Upper lobe of right lung (tissue), 1 donor: ENCODE results near the gene FNDC1. TPM values are rescaled to one million over a fixed set of nuclear protein-coding genes. Genes with fewer than 3 reads are reported as not detected.

Source experiments
- ATAC-seq: fragments of 200-7000 bp; cut with Tn5 transposase; one replicate; pipeline ENCODE4 v1.9.1; 2020; ENCODE audit warnings: mild to moderate bottlenecking, moderate library complexity
- DNase-seq: peaks from one replicate; pipeline ENCODE4 v3.0.0-alpha.2; 2020
- H3K27ac ChIP-seq: fragments of 200-600 bp; one replicate; pipeline ENCODE4 v1.8.0; 2022
- H3K27me3 ChIP-seq: fragments of 200-600 bp; one replicate; pipeline ENCODE4 v1.8.0; 2022; ENCODE audit warnings: mild to moderate bottlenecking
- H3K36me3 ChIP-seq: fragments of 200-600 bp; one replicate; pipeline ENCODE4 v1.8.0; 2022
- H3K4me1 ChIP-seq: fragments of 200-600 bp; one replicate; pipeline ENCODE4 v1.8.0; 2022
- H3K4me3 ChIP-seq: fragments of 200-600 bp; one replicate; pipeline ENCODE4 v1.8.0; 2022; ENCODE audit warnings: mild to moderate bottlenecking
- H3K9me3 ChIP-seq: fragments of 200-600 bp; one replicate; pipeline ENCODE4 v1.8.0; 2022
- intact Hi-C: fragments of 100-400 bp; cut with DNase I; formaldehyde crosslinking; loops from one replicate; pipeline ENCODE4 v1.11.0; 2022
- total RNA-seq: library from RNA; stranded (reverse); fragmentation: NEBNext Ultra II Directional; extraction: Animal tissue kit (Norgen Biotek cat#: 25700); gene quantifications from one replicate; pipeline ENCODE4 v1.2.1, GENCODE V29; 2021
- TF ChIP-seq, protein P1 (sequence below): fragments of 200-600 bp; IDR thresholded peaks from one replicate; pipeline ENCODE4 v1.8.0; 2022; ENCODE audit warnings: antibody characterized with exemption
- donor health status: DM: no; HTN: yes; CAD: no; lungs with severe emphysema.

The FNDC1 gene
- total RNA-seq, 1 donor from 2014 or later: 1.1 TPM

DNA sequence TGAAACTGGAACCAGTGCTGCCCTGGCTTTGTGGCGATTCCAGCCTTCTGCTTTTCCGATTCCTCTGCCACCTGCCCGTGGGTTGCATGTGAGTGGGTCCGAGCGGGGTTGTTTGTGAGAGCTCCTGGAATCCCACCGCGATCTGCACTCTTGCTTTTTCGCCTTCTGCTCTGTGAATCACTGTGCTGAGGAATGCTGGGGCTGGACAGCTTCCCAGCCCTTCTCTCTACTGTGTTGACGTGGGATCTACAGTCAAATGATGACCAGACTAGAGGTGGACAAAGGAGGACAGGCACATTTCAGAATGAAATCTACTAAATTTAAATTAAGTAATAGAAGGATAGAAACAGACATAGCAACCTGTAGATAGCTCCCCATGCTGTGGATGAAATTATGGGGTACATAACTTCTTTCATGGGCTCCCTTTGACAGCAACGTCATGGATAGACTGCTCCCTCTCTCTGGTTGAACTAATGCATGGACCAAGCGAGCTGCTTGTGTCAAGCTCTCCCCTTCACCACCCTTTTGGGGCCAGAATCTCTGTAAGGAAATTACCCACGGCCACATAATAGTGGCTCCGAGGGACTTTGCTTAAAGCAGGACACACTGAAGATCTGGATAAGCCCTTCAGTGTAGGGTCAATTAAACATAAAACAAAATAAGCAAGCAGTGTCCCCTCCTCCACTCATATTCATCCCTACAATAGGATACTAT is 2.0 kb downstream of the FNDC1 start:
- no peaks in the 10 kb centered on the region for H3K36me3 ChIP-seq
- H3K4me3 ChIP-seq: no peak overlapping the region
- DNase-seq (no peak), ATAC-seq (no peak)
- TF ChIP-seq, protein P1, sequence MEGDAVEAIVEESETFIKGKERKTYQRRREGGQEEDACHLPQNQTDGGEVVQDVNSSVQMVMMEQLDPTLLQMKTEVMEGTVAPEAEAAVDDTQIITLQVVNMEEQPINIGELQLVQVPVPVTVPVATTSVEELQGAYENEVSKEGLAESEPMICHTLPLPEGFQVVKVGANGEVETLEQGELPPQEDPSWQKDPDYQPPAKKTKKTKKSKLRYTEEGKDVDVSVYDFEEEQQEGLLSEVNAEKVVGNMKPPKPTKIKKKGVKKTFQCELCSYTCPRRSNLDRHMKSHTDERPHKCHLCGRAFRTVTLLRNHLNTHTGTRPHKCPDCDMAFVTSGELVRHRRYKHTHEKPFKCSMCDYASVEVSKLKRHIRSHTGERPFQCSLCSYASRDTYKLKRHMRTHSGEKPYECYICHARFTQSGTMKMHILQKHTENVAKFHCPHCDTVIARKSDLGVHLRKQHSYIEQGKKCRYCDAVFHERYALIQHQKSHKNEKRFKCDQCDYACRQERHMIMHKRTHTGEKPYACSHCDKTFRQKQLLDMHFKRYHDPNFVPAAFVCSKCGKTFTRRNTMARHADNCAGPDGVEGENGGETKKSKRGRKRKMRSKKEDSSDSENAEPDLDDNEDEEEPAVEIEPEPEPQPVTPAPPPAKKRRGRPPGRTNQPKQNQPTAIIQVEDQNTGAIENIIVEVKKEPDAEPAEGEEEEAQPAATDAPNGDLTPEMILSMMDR: no peak
- H3K4me1 ChIP-seq: peaks cover 16% of the 10 kb centered on the region
- no peak overlapping the region for H3K27ac ChIP-seq
- H3K9me3 ChIP-seq: no peaks in the 10 kb centered on the region
- H3K27me3 ChIP-seq: peaks cover 51% of the 10 kb centered on the region
- intact Hi-C loops: loop anchor here (10.0 kb wide), 1 partner anchor 474 kb away; no protein-coding TSS in a partner anchor

DNA sequence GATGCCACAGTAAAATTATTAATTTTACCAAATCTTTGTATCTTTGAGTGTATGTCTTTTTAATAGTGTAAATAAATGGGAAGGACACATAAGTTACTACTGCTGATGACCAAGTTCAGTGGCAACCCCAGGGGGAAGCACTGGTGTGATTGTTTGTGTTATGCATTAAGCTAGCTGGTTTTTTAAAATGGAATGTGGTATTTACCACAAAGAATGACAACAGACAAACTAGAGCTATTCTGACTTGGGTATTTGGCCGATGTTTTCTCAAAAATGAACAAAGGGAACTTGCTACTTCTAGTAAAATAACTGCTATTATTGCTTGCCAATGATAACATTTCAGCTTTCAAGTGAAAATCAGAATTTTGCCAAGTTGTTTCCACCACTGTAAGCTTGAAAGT is 2.9 kb downstream of the FNDC1 start:
- TF ChIP-seq, protein P1: no peak
- intact Hi-C loops: loop anchor here (10.0 kb wide), 1 partner anchor 473 kb away; no protein-coding TSS in a partner anchor
- no peak for DNase-seq
- Histone ChIP-seq H3K4me3 (no peak overlapping the region), H3K27ac (no peak overlapping the region), H3K36me3 (no peaks in the 10 kb centered on the region), H3K4me1 (peaks cover 16% of the 10 kb centered on the region), H3K9me3 (no peaks in the 10 kb centered on the region), H3K27me3 (peaks cover 51% of the 10 kb centered on the region)
- no peak for ATAC-seq

DNA sequence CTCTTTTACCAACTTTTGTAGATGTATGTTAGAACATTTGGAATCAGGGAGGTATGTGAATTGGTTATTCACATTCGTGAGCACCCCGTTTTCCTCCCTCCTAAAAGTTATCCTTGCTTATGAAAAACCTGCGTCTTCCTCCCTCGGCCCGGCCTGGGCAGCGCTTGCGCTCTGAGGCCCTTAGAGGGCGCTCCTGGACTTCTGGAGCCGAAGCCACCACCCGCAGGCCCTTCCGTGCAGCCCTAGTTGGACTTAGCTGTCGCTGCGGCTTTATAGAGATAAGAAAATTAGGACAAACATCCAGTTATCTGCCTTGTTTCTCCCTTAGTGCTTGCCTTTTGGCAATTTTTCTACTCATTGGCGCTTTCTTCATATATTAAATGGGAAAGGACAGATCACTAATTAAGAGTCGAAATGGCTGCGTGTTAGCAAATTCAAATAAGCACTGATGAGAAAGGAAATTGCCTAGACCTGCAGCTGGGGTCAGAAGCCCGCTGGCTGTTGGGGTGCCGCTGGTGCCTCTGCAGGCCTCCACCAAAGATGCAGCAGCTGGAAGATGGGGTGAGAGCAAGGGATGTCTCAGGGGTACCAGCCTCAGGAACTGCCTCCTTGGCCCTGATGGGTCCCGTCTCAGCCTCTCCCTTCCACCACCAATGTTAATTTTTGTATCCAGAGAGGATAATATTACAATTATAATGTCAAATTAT is 5.2 kb downstream of the FNDC1 start:
- TF ChIP-seq, protein P1: peak; percentile 95
- H3K4me3 ChIP-seq: no peak overlapping the region
- peaks cover 45% of the 10 kb centered on the region for H3K27me3 ChIP-seq
- peak; percentile 94 for ATAC-seq
- H3K9me3 ChIP-seq: no peaks in the 10 kb centered on the region
- H3K4me1 ChIP-seq: peaks cover 16% of the 10 kb centered on the region
- H3K36me3 ChIP-seq: no peaks in the 10 kb centered on the region
- intact Hi-C loops: loop anchor here (10.0 kb wide), 1 partner anchor 470 kb away; no protein-coding TSS in a partner anchor
- DNase-seq: peak; percentile 87
- no peak overlapping the region for H3K27ac ChIP-seq

DNA sequence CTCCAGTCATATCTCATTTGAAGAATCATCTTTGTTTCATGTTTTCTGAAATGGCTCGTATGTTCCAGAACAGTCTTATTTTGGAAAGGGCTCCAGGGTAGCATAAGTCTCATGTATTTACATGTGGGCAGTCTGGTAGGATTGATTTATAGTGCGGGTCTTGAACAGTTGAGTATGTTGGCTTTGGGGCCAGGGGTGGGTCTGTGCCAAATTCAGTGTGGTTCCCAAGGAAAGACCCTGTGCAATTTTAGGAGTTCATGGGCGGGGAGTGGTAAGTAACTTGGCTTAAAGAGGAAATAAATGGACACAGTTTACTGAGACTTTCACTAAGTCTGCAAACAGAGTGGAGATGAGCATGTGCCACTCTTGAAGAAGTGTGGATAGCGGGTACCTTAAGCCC is 7.7 kb downstream of the FNDC1 start:
- TF ChIP-seq, protein P1: no peak
- no peak overlapping the region for H3K4me3 ChIP-seq

DNA sequence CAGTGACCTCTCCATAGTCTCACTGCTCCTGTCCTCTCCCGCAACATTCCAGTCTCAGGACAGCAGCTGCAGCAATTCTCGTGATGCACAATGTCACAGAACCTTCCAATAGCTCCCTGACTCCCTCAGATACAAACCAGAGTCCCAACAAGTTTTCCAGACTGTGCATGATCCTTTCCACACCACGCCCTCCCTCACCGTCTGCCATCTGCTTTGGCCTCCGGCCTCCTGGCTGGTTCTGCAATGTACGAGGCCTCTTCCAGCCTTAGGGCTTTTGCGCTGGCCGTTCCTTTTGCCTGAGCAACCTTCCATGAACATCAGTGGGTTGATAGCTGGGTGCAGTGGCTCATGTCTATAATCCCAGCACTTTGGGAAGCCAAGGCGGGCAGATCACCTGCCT is 9.6 kb downstream of the FNDC1 start:
- DNase-seq: no peak
- Histone ChIP-seq H3K9me3 (no peaks in the 10 kb centered on the region), H3K4me3 (no peak overlapping the region), H3K27me3 (peaks cover 2% of the 10 kb centered on the region), H3K4me1 (peaks cover 5% of the 10 kb centered on the region), H3K27ac (no peak overlapping the region), H3K36me3 (no peaks in the 10 kb centered on the region)
- TF ChIP-seq, protein P1: no peak
- intact Hi-C loops: loop anchor here (10.0 kb wide), 1 partner anchor 466 kb away; no protein-coding TSS in a partner anchor
- no peak for ATAC-seq

More for the DNA sequence above, 7.7 kb downstream of the FNDC1 start:
- ATAC-seq (no peak), DNase-seq (no peak)
- Histone ChIP-seq H3K36me3 (no peaks in the 10 kb centered on the region), H3K4me1 (peaks cover 5% of the 10 kb centered on the region), H3K27me3 (peaks cover 21% of the 10 kb centered on the region), H3K27ac (no peak overlapping the region), H3K9me3 (no peaks in the 10 kb centered on the region)
- intact Hi-C loops: loop anchor here (10.0 kb wide), 1 partner anchor 468 kb away; no protein-coding TSS in a partner anchor
